Inferior parietal cortex (tissue), 1 donor: ENCODE results near the gene XRRA1.
A peak's percentile ranks its signal among the peaks of the same experiment; 100 is the strongest.
"Not testable (repeated sequence)": the region's sequence is repeated elsewhere in the genome, so short reads cannot be mapped to it uniquely, and the experiment has no call there.

ENCODE experiments used
- DNase-seq: peaks from one replicate; pipeline ENCODE4 v3.0.0-alpha.2; 2016; ENCODE audit errors: extremely low spot score

Gene XRRA1

GRCh38 chr11:74948898-74949752 lies at the start of gene XRRA1, which contains the start of gene SPCS2:
TSS of gene XRRA1 (minus strand) at chr11:74949091. CDS start at chr11:74940878, 8,213 bp downstream.
TSS of gene SPCS2 (plus strand) at chr11:74949266. CDS start at chr11:74949286, 20 bp downstream.
- peak; percentile 98 for DNase-seq

GRCh38 chr11:74992852-74993251 lies 44.0 kb upstream of the XRRA1 start:
- no peak for DNase-seq

GRCh38 chr11:74990941-74991340 lies 42.0 kb upstream of the XRRA1 start:
- no peak for DNase-seq

GRCh38 chr11:74990150-74990549 lies 41.3 kb upstream of the XRRA1 start:
- DNase-seq = not testable (repeated sequence)

- peak; percentile 7 for DNase-seq
Measured at GRCh38 chr11:74989260-74989638, 40.4 kb upstream of the XRRA1 start.

- DNase-seq = peak; percentile 68
Measured at GRCh38 chr11:74988541-74989259, 39.8 kb upstream of the XRRA1 start, which contains the start of gene NEU3. TSS of gene NEU3 (plus strand) at chr11:74988933. CDS start at chr11:74989061, 128 bp downstream.

GRCh38 chr11:74984730-74985129 lies 35.8 kb upstream of the XRRA1 start:
- DNase-seq = no peak

GRCh38 chr11:74984070-74984469 lies 35.2 kb upstream of the XRRA1 start:
- no peak for DNase-seq

- DNase-seq = no peak
Measured at GRCh38 chr11:74981888-74982287, 33.0 kb upstream of the XRRA1 start.

- no peak for DNase-seq
Measured at GRCh38 chr11:74980634-74981033, 31.7 kb upstream of the XRRA1 start.

- DNase-seq = no peak
Measured at GRCh38 chr11:74978041-74978440, 29.1 kb upstream of the XRRA1 start.

- peak; percentile 23 for DNase-seq
Measured at GRCh38 chr11:74971424-74971823, 22.5 kb upstream of the XRRA1 start.

GRCh38 chr11:74970852-74971395 lies 22.0 kb upstream of the XRRA1 start:
- no peak for DNase-seq

- no peak for DNase-seq
Measured at GRCh38 chr11:74966651-74967050, 17.8 kb upstream of the XRRA1 start.

GRCh38 chr11:74960128-74960527 lies 11.2 kb upstream of the XRRA1 start:
- not testable (repeated sequence) for DNase-seq

GRCh38 chr11:74957937-74958629 lies 9.2 kb upstream of the XRRA1 start:
- no peak for DNase-seq

- DNase-seq = no peak
Measured at GRCh38 chr11:74956397-74957015, 7.6 kb upstream of the XRRA1 start.

- no peak for DNase-seq
Measured at GRCh38 chr11:74954199-74954598, 5.3 kb upstream of the XRRA1 start.

GRCh38 chr11:74953451-74953850 lies 4.6 kb upstream of the XRRA1 start:
- no peak for DNase-seq

- no peak for DNase-seq
Measured at GRCh38 chr11:74952752-74953151, 3.9 kb upstream of the XRRA1 start.

GRCh38 chr11:74951226-74951625 lies 2.3 kb upstream of the XRRA1 start:
- DNase-seq = no peak
